Thymus (tissue), 11 donors: ENCODE results near the gene MEIKIN. TPM values are rescaled to one million over a fixed set of nuclear protein-coding genes. Genes with fewer than 3 reads are reported as not detected.
"Not testable (repeated sequence)": the region's sequence is repeated elsewhere in the genome, so short reads cannot be mapped to it uniquely, and the experiment has no call there.

Experiments
- DNase-seq, 9 donors: peaks; one replicate each; pipeline ENCODE4 v3.0.0-alpha.2; 2013; ENCODE audit warnings: low spot score in 9 of 9, low read depth in 6 of 9, missing footprints in 1 of 9
- H3K27ac ChIP-seq, 2 donors: one replicate each; pipeline ENCODE4 v1.5.1; 2013; ENCODE audit warnings: control low read depth in 1 of 2, low read depth in 1 of 2, low read length in 1 of 2, mild to moderate bottlenecking in 1 of 2, moderate library complexity in 1 of 2
- H3K27me3 ChIP-seq, 2 donors: one replicate each; pipeline ENCODE4 v1.5.1; 2013; ENCODE audit warnings: low read length in 1 of 2; ENCODE audit not compliant: control insufficient read depth in 2 of 2, insufficient read depth in 1 of 2
- H3K36me3 ChIP-seq, 2 donors: one replicate each; pipeline ENCODE4 v1.5.1; 2013; ENCODE audit warnings: low read length in 1 of 2, mild to moderate bottlenecking in 1 of 2, moderate library complexity in 1 of 2; ENCODE audit not compliant: control insufficient read depth in 2 of 2, insufficient read depth in 2 of 2
- H3K4me1 ChIP-seq, 2 donors: one replicate each; pipeline ENCODE4 v1.5.1; 2013; ENCODE audit warnings: low read length in 2 of 2; ENCODE audit not compliant: control insufficient read depth in 2 of 2, insufficient read depth in 2 of 2
- H3K4me3 ChIP-seq, 2 donors: one replicate each; pipeline ENCODE4 v1.5.1; 2013; ENCODE audit warnings: low read length in 2 of 2, control low read depth in 1 of 2, mild to moderate bottlenecking in 1 of 2
- H3K9me3 ChIP-seq, 2 donors: one replicate each; pipeline ENCODE4 v1.5.1; 2013; ENCODE audit warnings: low read length in 1 of 2, mild to moderate bottlenecking in 1 of 2; ENCODE audit not compliant: control insufficient read depth in 2 of 2, insufficient read depth in 1 of 2
- WGBS: extraction: QIAGEN DNeasy Blood & Tissue Kit; methylation state at CpG from one replicate; pipeline ENCODE4 v1.1.7; 2013; 5-methylcytosine and 5-hydroxymethylcytosine counted together
- polyA plus RNA-seq: library from polyadenylated mRNA; stranded (reverse); fragments of 200-250 nt; gene quantifications from one replicate; pipeline ENCODE4 v1.2.3, GENCODE V29; 2013
- total RNA-seq: library from RNA; stranded (reverse); fragments of 120-200 nt; gene quantifications from one replicate; pipeline ENCODE4 v1.2.4, GENCODE V29; 2013
- donor health status: healthy.

Gene MEIKIN
- total and polyA plus RNA-seq, 2 donors, result 0.09 to 0.14 TPM

- Histone ChIP-seq H3K36me3 (no peaks in the 10 kb centered on the region), H3K4me1 (peaks cover 2 to 4% of the 10 kb centered on the region in 2 donors), H3K4me3 (no peak overlapping the region), H3K27me3 (no peaks in the 10 kb centered on the region), H3K27ac (no peak overlapping the region), H3K9me3 (no peaks in the 10 kb centered on the region)
- 96% methylated on average over 3 of the region's 3 CpGs for WGBS
- DNase-seq, result no peak
These were observed 155.7 kb downstream of the MEIKIN start for GRCh38 chr5:131789765-131790164.

- Histone ChIP-seq H3K4me1 (no peaks in the 10 kb centered on the region), H3K36me3 (no peaks in the 10 kb centered on the region), H3K9me3 (no peaks in the 10 kb centered on the region), H3K27me3 (no peaks in the 10 kb centered on the region), H3K27ac (no peak overlapping the region), H3K4me3 (no peak overlapping the region)
- 91% methylated on average over 4 of the region's 4 CpGs for WGBS
- no peak for DNase-seq
These were observed 157.7 kb downstream of the MEIKIN start for GRCh38 chr5:131787736-131788135.

GRCh38 chr5:131786900-131787692 is 158.4 kb downstream of the MEIKIN start:
- peaks cover 0 to 2% of the 10 kb centered on the region in 2 donors for H3K9me3 ChIP-seq
- DNase-seq, result no peak
- no peaks in the 10 kb centered on the region for H3K4me1 ChIP-seq
- H3K36me3 ChIP-seq, result no peaks in the 10 kb centered on the region
- H3K27me3 ChIP-seq, result no peaks in the 10 kb centered on the region
- no peak overlapping the region for H3K4me3 ChIP-seq
- WGBS, result 91% methylated on average over 4 of the region's 4 CpGs
- no peak overlapping the region for H3K27ac ChIP-seq

- peaks cover 0 to 3% of the 10 kb centered on the region in 2 donors for H3K9me3 ChIP-seq
- no peaks in the 10 kb centered on the region for H3K4me1 ChIP-seq
- H3K36me3 ChIP-seq, result peaks cover 0 to 4% of the 10 kb centered on the region in 2 donors
- no peaks in the 10 kb centered on the region for H3K27me3 ChIP-seq
- WGBS, result 99% methylated on average over 1 of the region's 1 CpG
- DNase-seq, result no peak
- no peak overlapping the region for H3K4me3 ChIP-seq
- H3K27ac ChIP-seq, result no peak overlapping the region
These were observed 159.4 kb downstream of the MEIKIN start for GRCh38 chr5:131786036-131786435.

GRCh38 chr5:131783874-131784273 is 161.6 kb downstream of the MEIKIN start:
- H3K27ac ChIP-seq, result no peak overlapping the region
- peaks cover 0 to 3% of the 10 kb centered on the region in 2 donors for H3K9me3 ChIP-seq
- no peaks in the 10 kb centered on the region for H3K27me3 ChIP-seq
- H3K36me3 ChIP-seq, result peaks cover 0 to 4% of the 10 kb centered on the region in 2 donors
- DNase-seq, result no peak
- no peaks in the 10 kb centered on the region for H3K4me1 ChIP-seq
- H3K4me3 ChIP-seq, result no peak overlapping the region
- 97% methylated on average over 1 of the region's 1 CpG for WGBS

GRCh38 chr5:131783357-131783756 is 162.1 kb downstream of the MEIKIN start:
- Histone ChIP-seq H3K27me3 (no peaks in the 10 kb centered on the region), H3K9me3 (peaks cover 0 to 3% of the 10 kb centered on the region in 2 donors), H3K4me3 (no peak overlapping the region), H3K27ac (no peak overlapping the region), H3K36me3 (peaks cover 0 to 4% of the 10 kb centered on the region in 2 donors), H3K4me1 (no peaks in the 10 kb centered on the region)
- 91% methylated on average over 1 of the region's 1 CpG for WGBS
- no peak for DNase-seq

GRCh38 chr5:131782717-131783116 is 162.7 kb downstream of the MEIKIN start:
- 96% methylated on average over 11 of the region's 11 CpGs for WGBS
- no peaks in the 10 kb centered on the region for H3K27me3 ChIP-seq
- no peak overlapping the region for H3K27ac ChIP-seq
- peaks cover 0 to 4% of the 10 kb centered on the region in 2 donors for H3K36me3 ChIP-seq
- no peak overlapping the region for H3K4me3 ChIP-seq
- DNase-seq, result no peak
- peaks cover 0 to 3% of the 10 kb centered on the region in 2 donors for H3K9me3 ChIP-seq
- H3K4me1 ChIP-seq, result no peaks in the 10 kb centered on the region

GRCh38 chr5:131778141-131778540 is 167.3 kb downstream of the MEIKIN start:
- not testable (repeated sequence) for H3K4me1 ChIP-seq, DNase-seq, H3K36me3 ChIP-seq, H3K9me3 ChIP-seq, H3K27me3 ChIP-seq, H3K27ac ChIP-seq, H3K4me3 ChIP-seq
- WGBS, result 89% methylated on average over 1 of the region's 1 CpG

GRCh38 chr5:131776450-131776849 is 169.0 kb downstream of the MEIKIN start:
- DNase-seq, result no peak
- no peaks in the 10 kb centered on the region for H3K36me3 ChIP-seq
- H3K4me3 ChIP-seq, result no peak overlapping the region
- H3K4me1 ChIP-seq, result no peaks in the 10 kb centered on the region
- H3K9me3 ChIP-seq, result no peaks in the 10 kb centered on the region
- no peaks in the 10 kb centered on the region for H3K27me3 ChIP-seq
- WGBS, result 100% methylated on average over 1 of the region's 1 CpG
- no peak overlapping the region for H3K27ac ChIP-seq
